HG03558 (cell line): ENCODE results near the gene OR8J3.
"Not testable (repeated sequence)": the region's sequence is repeated elsewhere in the genome, so short reads cannot be mapped to it uniquely, and the experiment has no call there.

Source experiments
- ATAC-seq: cut with Tn5 transposase; IDR thresholded peaks from one replicate; pipeline ENCODE4 v1.9.1; 2021; ENCODE audit warnings: moderate number of reproducible peaks; ENCODE audit not compliant: unreplicated experiment; ENCODE audit errors: extremely low read depth

The OR8J3 gene

GRCh38 chr11:56140151-56140661 is at the start of gene OR8J3:
Gene OR8J3 (minus strand): TSS chr11:56140201. CDS start chr11:56137718, 2,483 bp downstream.
- ATAC-seq = no peak

GRCh38 chr11:56188602-56189001 is 48.6 kb upstream of the OR8J3 start:
- ATAC-seq = no peak

GRCh38 chr11:56183459-56183858 is 43.5 kb upstream of the OR8J3 start:
- no peak for ATAC-seq

- ATAC-seq = no peak
Measured at GRCh38 chr11:56176318-56176717, 36.3 kb upstream of the OR8J3 start, which contains the start of gene OR5J2. Gene OR5J2 (plus strand): TSS chr11:56176618. CDS start chr11:56176618, 0 bp downstream.

GRCh38 chr11:56172256-56172830 is 32.3 kb upstream of the OR8J3 start:
- no peak for ATAC-seq

- ATAC-seq = no peak
Measured at GRCh38 chr11:56163804-56164203, 23.8 kb upstream of the OR8J3 start.

- no peak for ATAC-seq
Measured at GRCh38 chr11:56160217-56160616, 20.2 kb upstream of the OR8J3 start, which contains the start of gene OR8K5. Gene OR8K5 (minus strand): TSS chr11:56160317. CDS start chr11:56160317, 0 bp downstream.

GRCh38 chr11:56152333-56152732 is 12.3 kb upstream of the OR8J3 start:
- ATAC-seq = no peak

GRCh38 chr11:56151376-56151775 is 11.4 kb upstream of the OR8J3 start:
- ATAC-seq = no peak

GRCh38 chr11:56143681-56144080 is 3.7 kb upstream of the OR8J3 start:
- ATAC-seq = not testable (repeated sequence)

- no peak for ATAC-seq
Measured at GRCh38 chr11:56122073-56122472, 17.9 kb downstream of the OR8J3 start, which contains the start of gene OR8H3. Gene OR8H3 (plus strand): TSS chr11:56122373. CDS start chr11:56122373, 0 bp downstream.

GRCh38 chr11:56103210-56103737 is 36.7 kb downstream of the OR8J3 start, which contains the start of gene OR8H2:
Gene OR8H2 (plus strand): TSS chr11:56103687. CDS start chr11:56105043, 1,356 bp downstream.
- no peak for ATAC-seq

GRCh38 chr11:56093008-56093407 is 47.0 kb downstream of the OR8J3 start, which contains the start of gene OR8I2:
Gene OR8I2 (plus strand): TSS chr11:56093308. CDS start chr11:56093308, 0 bp downstream.
- no peak for ATAC-seq

GRCh38 chr11:56089697-56090096 is 50.3 kb downstream of the OR8J3 start:
- no peak for ATAC-seq
